HG03439 (cell line): ENCODE results near the gene CADM2.

Experiments
- ATAC-seq: cut with Tn5 transposase; IDR thresholded peaks from one replicate; pipeline ENCODE4 v1.9.1; 2021; ENCODE audit warnings: mild to moderate bottlenecking, moderate library complexity; ENCODE audit not compliant: unreplicated experiment

Gene CADM2

GRCh38 chr3:85554153-85554552 is 595.4 kb downstream of the CADM2 start:
- no peak for ATAC-seq

GRCh38 chr3:85560088-85560785 is 601.4 kb downstream of the CADM2 start:
- no peak for ATAC-seq

GRCh38 chr3:85567071-85567676 is 608.4 kb downstream of the CADM2 start:
- peak; percentile 71 for ATAC-seq

GRCh38 chr3:85570819-85571218 is 612.0 kb downstream of the CADM2 start:
- ATAC-seq, result no peak

GRCh38 chr3:85571835-85572234 is 613.0 kb downstream of the CADM2 start:
- no peak for ATAC-seq

- no peak for ATAC-seq
Observed at GRCh38 chr3:85572426-85572825, 613.6 kb downstream of the CADM2 start.

- no peak for ATAC-seq
Observed at GRCh38 chr3:85572978-85573377, 614.2 kb downstream of the CADM2 start.

GRCh38 chr3:85574006-85574705 is 615.4 kb downstream of the CADM2 start:
- no peak for ATAC-seq

GRCh38 chr3:85576091-85576690 is 617.4 kb downstream of the CADM2 start:
- peak; percentile 79 for ATAC-seq

GRCh38 chr3:85576697-85577200 is 618.0 kb downstream of the CADM2 start:
- ATAC-seq, result no peak

GRCh38 chr3:85584779-85585356 is 626.1 kb downstream of the CADM2 start:
- peak; percentile 73 for ATAC-seq

GRCh38 chr3:85586018-85586417 is 627.2 kb downstream of the CADM2 start:
- ATAC-seq, result no peak

- ATAC-seq, result no peak
Observed at GRCh38 chr3:85589145-85589544, 630.4 kb downstream of the CADM2 start.

GRCh38 chr3:85591451-85591850 is 632.7 kb downstream of the CADM2 start:
- ATAC-seq, result no peak

- ATAC-seq, result no peak
Observed at GRCh38 chr3:85592256-85592655, 633.5 kb downstream of the CADM2 start.

GRCh38 chr3:85594676-85595075 is 635.9 kb downstream of the CADM2 start:
- ATAC-seq, result no peak

- ATAC-seq, result no peak
Observed at GRCh38 chr3:85603378-85603777, 644.6 kb downstream of the CADM2 start.

- no peak for ATAC-seq
Observed at GRCh38 chr3:85604641-85605040, 645.9 kb downstream of the CADM2 start.

- ATAC-seq, result no peak
Observed at GRCh38 chr3:85605066-85605465, 646.3 kb downstream of the CADM2 start.

- no peak for ATAC-seq
Observed at GRCh38 chr3:85626662-85627061, 667.9 kb downstream of the CADM2 start.

GRCh38 chr3:85627932-85628331 is 669.1 kb downstream of the CADM2 start:
- no peak for ATAC-seq
